Measurements from ENCODE around the gene TP53TG3B. TPM values are rescaled to one million over a fixed set of nuclear protein-coding genes. Genes with fewer than 3 reads are reported as not detected.
"Not testable (repeated sequence)": the region's sequence is repeated elsewhere in the genome, so short reads cannot be mapped to it uniquely, and the experiment has no call there.

TP53TG3B gene, protein sequence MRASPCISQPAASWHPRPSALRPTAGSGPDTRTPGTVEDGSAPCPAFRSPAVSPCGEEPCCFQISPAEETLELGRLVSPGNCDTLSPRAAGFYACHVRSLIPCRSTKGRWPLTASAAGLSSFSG
- not detected for total RNA-seq

GRCh38 chr16:33360541-33360940 lies at the start of gene TP53TG3B:
Gene TP53TG3B, plus strand, starts transcription at chr16:33360841. Its CDS starts 68 bp downstream, at chr16:33360909.
- FAIRE-seq; DNase-seq (ENCODE audit: low spot score in 2 of 2): not testable (repeated sequence)

GRCh38 chr16:33336226-33337012 lies 24.2 kb upstream of the TP53TG3B start:
- DNase-seq (ENCODE audit: low spot score in 2 of 2); FAIRE-seq: not testable (repeated sequence)

DNA sequence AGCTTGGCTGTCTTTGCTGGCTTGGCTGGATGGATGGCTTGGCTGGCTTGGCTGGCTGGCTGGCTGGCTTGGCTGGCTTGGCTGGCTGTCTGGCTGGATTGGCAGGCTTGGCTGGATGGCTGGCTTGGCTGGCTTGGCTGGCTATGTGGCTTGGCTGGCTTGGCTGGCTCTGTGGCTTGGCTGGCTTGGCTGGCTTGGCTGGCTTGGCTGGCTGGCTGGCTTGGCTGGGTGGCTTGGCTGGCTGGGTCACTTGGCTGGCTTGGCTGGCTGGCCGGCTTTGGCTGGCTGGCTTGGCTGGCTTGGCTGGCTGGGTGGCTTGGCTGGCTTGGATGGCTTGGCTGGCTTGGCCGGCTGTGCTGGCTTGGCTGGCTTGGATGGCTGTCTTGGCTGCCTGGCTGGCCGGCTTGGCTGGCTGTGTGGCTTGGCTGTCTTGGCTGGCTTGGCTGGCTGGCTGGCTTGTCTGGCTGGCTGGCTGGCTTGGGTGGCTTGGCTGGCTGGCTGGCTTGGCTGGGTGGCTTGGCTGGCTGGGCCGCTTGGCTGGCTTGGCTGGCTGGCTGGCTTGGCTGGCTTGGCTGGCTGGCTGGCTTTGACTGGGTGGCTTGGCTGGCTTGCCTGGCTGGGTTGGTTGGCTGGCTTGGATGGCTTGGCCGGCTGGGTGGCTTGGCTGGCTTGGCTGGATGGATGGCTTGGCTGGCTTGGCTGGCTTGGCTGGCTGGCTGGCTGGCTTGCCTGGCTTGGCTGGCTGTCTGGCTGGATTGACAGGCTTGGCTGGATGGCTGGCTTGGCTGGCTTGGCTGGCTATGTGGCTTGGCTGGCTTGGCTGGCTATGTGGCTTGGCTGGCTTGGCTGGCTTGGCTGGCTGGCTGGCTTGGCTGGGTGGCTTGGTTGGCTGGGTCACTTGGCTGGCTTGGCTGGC lies 22.8 kb upstream of the TP53TG3B start:
- FAIRE-seq; DNase-seq (ENCODE audit: low spot score in 2 of 2): not testable (repeated sequence)

DNA sequence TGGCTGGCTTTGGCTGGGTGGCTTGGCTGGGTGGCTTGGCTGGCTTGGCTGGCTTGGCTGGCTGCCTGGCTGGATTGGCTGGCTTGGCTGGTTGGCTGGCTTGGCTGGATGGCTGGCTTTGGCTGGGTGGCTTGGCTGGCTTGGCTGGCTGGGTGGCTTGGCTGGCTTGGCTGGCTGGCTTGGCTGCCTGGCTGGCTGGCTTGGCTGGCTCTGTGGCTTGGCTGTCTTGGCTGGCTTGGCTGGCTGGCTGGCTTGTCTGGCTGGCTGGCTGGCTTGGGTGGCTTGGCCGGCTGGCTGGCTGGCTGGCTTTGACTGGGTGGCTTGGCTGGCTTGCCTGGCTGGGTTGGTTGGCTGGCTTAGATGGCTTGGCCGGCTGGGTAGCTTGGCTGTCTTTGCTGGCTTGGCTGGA lies 22.1 kb upstream of the TP53TG3B start:
- FAIRE-seq; DNase-seq (ENCODE audit: low spot score in 2 of 2): not testable (repeated sequence)

DNA sequence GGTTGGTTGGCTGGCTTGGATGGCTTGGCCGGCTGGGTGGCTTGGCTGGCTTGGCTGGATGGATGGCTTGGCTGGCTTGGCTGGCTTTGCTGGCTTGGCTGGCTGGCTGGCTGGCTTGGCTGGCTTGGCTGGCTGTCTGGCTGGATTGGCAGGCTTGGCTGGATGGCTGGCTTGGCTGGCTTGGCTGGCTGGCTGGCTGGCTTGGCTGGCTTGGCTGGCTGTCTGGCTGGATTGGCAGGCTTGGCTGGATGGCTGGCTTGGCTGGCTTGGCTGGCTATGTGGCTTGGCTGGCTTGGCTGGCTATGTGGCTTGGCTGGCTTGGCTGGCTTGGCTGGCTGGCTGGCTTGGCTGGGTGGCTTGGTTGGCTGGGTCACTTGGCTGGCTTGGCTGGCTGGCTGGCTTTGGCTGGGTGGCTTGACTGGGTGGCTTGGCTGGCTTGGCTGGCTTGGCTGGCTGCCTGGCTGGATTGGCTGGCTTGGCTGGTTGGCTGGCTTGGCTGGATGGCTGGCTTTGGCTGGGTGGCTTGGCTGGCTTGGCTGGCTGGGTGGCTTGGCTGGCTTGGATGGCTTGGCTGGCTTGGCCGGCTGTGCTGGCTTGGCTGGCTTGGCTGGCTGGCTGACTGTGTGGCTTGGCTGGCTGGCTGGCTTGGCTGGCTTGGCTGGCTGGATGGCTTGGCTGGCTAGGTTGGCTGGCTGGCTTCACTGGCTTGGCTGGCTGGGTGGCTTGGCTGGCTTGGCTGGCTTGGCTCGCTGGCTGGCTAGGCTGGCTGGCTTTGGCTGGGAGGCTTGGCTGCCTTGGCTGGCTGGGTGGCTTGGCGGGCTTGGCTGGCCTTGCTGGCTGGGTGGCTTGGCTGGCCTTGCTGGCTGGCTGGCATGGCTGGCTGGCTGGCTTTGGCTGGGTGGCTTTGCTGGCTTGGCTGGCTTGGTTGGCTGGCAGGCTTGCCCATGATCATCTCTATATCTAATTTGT lies 21.3 kb upstream of the TP53TG3B start:
- not testable (repeated sequence) for FAIRE-seq; DNase-seq (ENCODE audit: low spot score in 2 of 2)

Small RNA genes lying within 50 kb of the gene (small RNA-seq; reads per million reads assigned to genes)
- not detected for gene AC141257.3
- not detected for gene AC141257.4

Other genes starting within 250 kb of the TP53TG3B start
- gene TP53TG3C, start 166.6 kb upstream of the TP53TG3B start, total RNA-seq = not detected
- not detected for gene TP53TG3E, start 56.5 kb upstream of the TP53TG3B start, total RNA-seq
- gene TP53TG3F, start 98.8 kb downstream of the TP53TG3B start, total RNA-seq = not detected